Heart right ventricle (tissue), 16 donors: ENCODE data around the gene SERPINA5. TPM values are rescaled to one million over a fixed set of nuclear protein-coding genes. Genes with fewer than 3 reads are reported as not detected.
"Not testable (repeated sequence)": the region's sequence is repeated elsewhere in the genome, so short reads cannot be mapped to it uniquely, and the experiment has no call there.

Source experiments
- ATAC-seq, 8 donors: fragments of 200-7000 bp; cut with Tn5 transposase; one replicate each; pipeline ENCODE4 v1.9.1; 2020; ENCODE audit warnings: mild to moderate bottlenecking in 8 of 8, moderate library complexity in 8 of 8, moderate number of reproducible peaks in 1 of 8
- DNase-seq, 2 donors: peaks; one replicate each; pipeline ENCODE4 v3.0.0-alpha.2; 2020
- H3K27ac ChIP-seq, 10 donors: fragments of 200-600 bp; sonication (generic) in 2 of 10; one replicate each; pipeline versions ENCODE4 v1.5.0 to v1.8.0; 2020 to 2022; ENCODE audit warnings: mild to moderate bottlenecking in 3 of 10
- H3K27me3 ChIP-seq, 7 donors: fragments of 200-600 bp; one replicate each; pipeline ENCODE4 v1.8.0; 2021 to 2022; ENCODE audit warnings: mild to moderate bottlenecking in 2 of 7
- H3K36me3 ChIP-seq, 9 donors: fragments of 200-600 bp; sonication (generic) in 1 of 9; one replicate each; pipeline versions ENCODE4 v1.5.0 to v1.8.0; 2020 to 2022; ENCODE audit warnings: mild to moderate bottlenecking in 2 of 9
- H3K4me1 ChIP-seq, 9 donors: fragments of 200-600 bp; sonication (generic) in 1 of 9; one replicate each; pipeline versions ENCODE4 v1.5.0 to v1.8.0; 2020 to 2022; ENCODE audit warnings: mild to moderate bottlenecking in 4 of 9
- H3K4me3 ChIP-seq, 10 donors: fragments of 200-600 bp; sonication (generic) in 2 of 10; one replicate each; pipeline versions ENCODE4 v1.5.0 to v1.8.0; 2020 to 2022; ENCODE audit warnings: mild to moderate bottlenecking in 7 of 10, moderate library complexity in 2 of 10
- H3K9me3 ChIP-seq, 11 donors: fragments of 200-600 bp in 10 of 11; sonication (generic) in 2 of 11; one replicate each; pipeline versions ENCODE4 v1.5.0 to v1.8.0; 2013 to 2022; ENCODE audit warnings: mild to moderate bottlenecking in 2 of 11, control low read depth in 1 of 11, moderate library complexity in 1 of 11
- CTCF ChIP-seq, 9 donors: fragments of 200-600 bp; sonication (generic) in 2 of 9; IDR thresholded peaks; one replicate each; pipeline versions ENCODE4 v1.5.0 to v1.8.0; 2021 to 2022; ENCODE audit warnings: antibody characterized with exemption in 9 of 9, mild to moderate bottlenecking in 5 of 9, moderate library complexity in 1 of 9
- WGBS, 2 donors: extraction: QIAGEN DNeasy Blood & Tissue Kit; methylation state at CpG; one replicate each; pipeline ENCODE4 v1.1.7; 2013; ENCODE audit warnings: inconsistent platforms in 1 of 2; 5-methylcytosine and 5-hydroxymethylcytosine counted together
- intact Hi-C, 10 donors: fragments of 100-400 bp; cut with DNase I; formaldehyde crosslinking; loops; one replicate each; pipeline versions ENCODE4 v1.11.1 to v1.14.2; 2022
- polyA plus RNA-seq, 2 donors: library from polyadenylated mRNA; stranded (reverse); fragments of 200-250 nt; gene quantifications; one replicate each; pipeline ENCODE4 v1.2.3, GENCODE V29; 2013
- total RNA-seq, 10 donors: library from RNA; stranded (reverse); fragmentation: NEBNext Ultra II Directional in 3 of 10; extraction: Animal tissue kit (Norgen Biotek cat#: 25700) in 3 of 10; gene quantifications; one replicate each; pipeline versions ENCODE4 v1.2.1 to v1.2.4, GENCODE V29; 2021 to 2023
- donor health status: Arrhythmogenic right ventricular cardiomyopathy.
- donor health status: ischemic (EF 13 %, LVEDD 7.1; RV severe dilation, severe dysfunction).
- donor health status: healthy with polysubstance abuse.
- donor health status: DM: no; HTN: yes; CAD: no.
- donor health status: DM: no; HTN: no; CAD: no.
- donor health status: ischemic (EF 25% LVEDD 6.9; RV normal size, moderate dysfunction).
- donor health status: ischemic (EF 25% LVEDD 5.7; RV mildly dilated, moderate dysfunction).
- donor health status: healthy.
- donor health status: DM: yes; HTN: yes; CAD: no.
- donor health status: Ischemic cardiomyopathy.
- donor health status: ischemic (EF 35%, LVEDD 5.7; RV mildly dilated, moderate dysfunction).
- donor health status: nonischemic (EF 11% LVEDD 7.7; RV severe dilation, severe dysfunction).
- donor health status: DM: yes; HTN: yes; CAD: no.
- donor health status: PGD.
- donor health status: ischemic (EF 29% LVEDD 5.4; RV normal size, mild dysfunction).
- donor health status: nonischemic (EF 23%, LVEDD 6.1; RV moderate dilation, normal function).

The SERPINA5 gene
- total and polyA plus RNA-seq, 12 donors: 0.28 to 4.9 (median 1.4) TPM

- DNase-seq (no peak), ATAC-seq (no peak)
- intact Hi-C loops: no loop called here
- WGBS, 2 donors: 80 to 91% methylated on average over 3 of the region's 3 CpGs
- TF ChIP-seq CTCF (IDR thresholded peaks at IDR 0.05): no peak
- Histone ChIP-seq H3K27me3 (no peaks in the 10 kb centered on the region), H3K4me1 (peaks cover 0 to 14% (median 0%) of the 10 kb centered on the region in 9 donors), H3K9me3 (no peaks in the 10 kb centered on the region), H3K4me3 (no peak overlapping the region), H3K27ac (no peak overlapping the region), H3K36me3 (no peaks in the 10 kb centered on the region)
Observed at GRCh38 chr14:94574336-94574735, 6.9 kb upstream of the SERPINA5 start.

GRCh38 chr14:94575730-94576585 lies 5.3 kb upstream of the SERPINA5 start:
- no peak overlapping the region for H3K4me3 ChIP-seq
- H3K27ac ChIP-seq: no peak overlapping the region
- no peaks in the 10 kb centered on the region for H3K36me3 ChIP-seq
- H3K27me3 ChIP-seq: no peaks in the 10 kb centered on the region
- intact Hi-C loops: no loop called here
- DNase-seq (no peak), ATAC-seq (peak in 1 of 8 donors; percentile 38)
- peaks cover 0 to 12% (median under 1%) of the 10 kb centered on the region in 9 donors for H3K4me1 ChIP-seq
- no peaks in the 10 kb centered on the region for H3K9me3 ChIP-seq
- 76 to 80% methylated on average over 5 of the region's 5 CpGs for WGBS, 2 donors
- TF ChIP-seq CTCF (IDR thresholded peaks at IDR 0.05): no peak

- H3K27ac ChIP-seq, H3K4me3 ChIP-seq, H3K27me3 ChIP-seq, H3K9me3 ChIP-seq, DNase-seq, intact Hi-C loops, ATAC-seq, H3K36me3 ChIP-seq: not testable (repeated sequence)
- H3K4me1 ChIP-seq: peaks cover 0 to 13% (median 6%) of the 10 kb centered on the region in 9 donors
Observed at GRCh38 chr14:94577472-94577871, 3.8 kb upstream of the SERPINA5 start.

GRCh38 chr14:94578712-94579111 lies 2.5 kb upstream of the SERPINA5 start:
- no peaks in the 10 kb centered on the region for H3K36me3 ChIP-seq
- no peaks in the 10 kb centered on the region for H3K9me3 ChIP-seq
- intact Hi-C loops: no loop called here
- DNase-seq: no peak
- peaks cover 0 to 16% (median 6%) of the 10 kb centered on the region in 9 donors for H3K4me1 ChIP-seq
- 80 to 86% methylated on average over 6 of the region's 6 CpGs for WGBS, 2 donors
- no peak for ATAC-seq
- H3K27me3 ChIP-seq: peaks cover 0 to 4% (median 0%) of the 10 kb centered on the region in 7 donors
- TF ChIP-seq CTCF (IDR thresholded peaks at IDR 0.05): no peak
- H3K4me3 ChIP-seq: no peak overlapping the region
- no peak overlapping the region for H3K27ac ChIP-seq

GRCh38 chr14:94582199-94582750 lies 1.0 kb downstream of the SERPINA5 start:
- DNase-seq (no peak), ATAC-seq (peak in 2 of 8 donors; percentile 39 to 51)
- Histone ChIP-seq H3K36me3 (no peaks in the 10 kb centered on the region), H3K9me3 (no peaks in the 10 kb centered on the region), H3K4me1 (peaks cover 0 to 16% (median 6%) of the 10 kb centered on the region in 9 donors), H3K4me3 (no peak overlapping the region), H3K27ac (no peak overlapping the region), H3K27me3 (peaks cover 0 to 7% (median 0%) of the 10 kb centered on the region in 7 donors)
- no peak for TF ChIP-seq CTCF (IDR thresholded peaks at IDR 0.05)
- 74 to 75% methylated on average over 7 of the region's 7 CpGs for WGBS, 2 donors
- intact Hi-C loops: no loop called here
